GM12878 (cell line): ENCODE results near the gene KIF2A. TPM values are rescaled to one million over a fixed set of nuclear protein-coding genes. Genes with fewer than 3 reads are reported as not detected.

ENCODE experiments used
- ATAC-seq: fragments of 200-7000 bp; cut with Tn5 transposase; 3 replicates; pipeline ENCODE4 v1.9.1; 2020; ENCODE audit warnings: mild to moderate bottlenecking, moderate library complexity
- BruUV-seq: library from RNA; stranded (reverse); fragments of 400-500 nt; replicated peaks from 2 replicates; lab custom pipeline; 2021; lab: Mats Ljungman, UMichigan
- CTCF ChIA-PET: fragments of 300-600 bp; sonication (Branson Sonifier 250); formaldehyde crosslinking; extraction: SDS; loops from one replicate; lab custom pipeline; 2021; ENCODE audit warnings: inconsistent platforms; lab: Yijun Ruan, JAX
- POLR2A ChIA-PET: fragments of 350-600 bp; formaldehyde crosslinking; extraction: SDS; loops from one replicate; lab custom pipeline; 2021; ENCODE audit warnings: inconsistent platforms; lab: Charles Lee
- RAD21 ChIA-PET: fragments of 300-600 bp; sonication (Branson Sonifier 250); formaldehyde crosslinking; loops from one replicate; lab custom pipeline; 2023; ENCODE audit warnings: antibody characterized with exemption; ENCODE audit not compliant: unreplicated experiment; lab: Charles Lee
- SMC1A ChIA-PET: fragments of 300-600 bp; sonication (Branson Sonifier 250); formaldehyde crosslinking; loops from one replicate; lab custom pipeline; 2023; ENCODE audit not compliant: unreplicated experiment, uncharacterized antibody; lab: Charles Lee
- DNase-seq: peaks from one replicate; pipeline ENCODE4 v3.0.0-alpha.2; 2011; ENCODE audit warnings: low read depth, low spot score
- FAIRE-seq: peaks from 3 replicates; lab custom pipeline; 2011; peaks lifted over from hg19 to GRCh38; lab: Jason Lieb, UNC
- H2AFZ ChIP-seq: 2 replicates; pipeline ENCODE4 v1.6.0; 2011; ENCODE audit warnings: low read depth, low read length, control low read depth; ENCODE audit not compliant: control insufficient read depth
- H3K27ac ChIP-seq: 2 replicates; pipeline ENCODE4 v1.5.1; 2011; ENCODE audit warnings: control low read depth; ENCODE audit not compliant: control insufficient read depth, insufficient read depth
- H3K27me3 ChIP-seq, 2 experiments: replicated peaks in 1 of 2; 2 replicates each; pipeline versions ENCODE4 v1.6.0 to v1.6.1; 2011; ENCODE audit warnings: low read length in 1 of 2; ENCODE audit not compliant: control insufficient read depth in 2 of 2, insufficient read depth in 2 of 2
- H3K36me3 ChIP-seq, 2 experiments: 2 replicates each; pipeline ENCODE4 v1.5.1; 2011; ENCODE audit warnings: low read length in 1 of 2; ENCODE audit not compliant: control insufficient read depth in 2 of 2, insufficient read depth in 2 of 2
- H3K4me1 ChIP-seq: 2 replicates; pipeline ENCODE4 v1.6.1; 2011; ENCODE audit warnings: mild to moderate bottlenecking, low read length, moderate library complexity, mixed read lengths; ENCODE audit not compliant: control insufficient read depth, insufficient read depth
- H3K4me2 ChIP-seq: 2 replicates; pipeline ENCODE4 v1.6.0; 2011; ENCODE audit warnings: control low read depth; ENCODE audit not compliant: control insufficient read depth, insufficient read depth
- H3K4me3 ChIP-seq: fragments of 200-600 bp; sonication (generic); 2 replicates; pipeline ENCODE4 v1.5.1; 2016
- H3K79me2 ChIP-seq: 2 replicates; pipeline ENCODE4 v1.6.0; 2011; ENCODE audit warnings: low read length; ENCODE audit not compliant: control insufficient read depth, insufficient read depth
- H3K9ac ChIP-seq: 2 replicates; pipeline ENCODE4 v1.8.0; 2011; ENCODE audit warnings: low read length, control low read depth, mixed read lengths; ENCODE audit not compliant: control insufficient read depth, insufficient read depth
- H3K9me3 ChIP-seq: replicated peaks from 3 replicates; pipeline ENCODE4 v1.5.1; 2011; ENCODE audit warnings: mild to moderate bottlenecking, low read length; ENCODE audit not compliant: control insufficient read depth, insufficient read depth
- H4K20me1 ChIP-seq: 2 replicates; pipeline ENCODE4 v1.6.0; 2011; ENCODE audit not compliant: control insufficient read depth, insufficient read depth
- BRCA1 ChIP-seq: IDR thresholded peaks from 2 replicates; pipeline ENCODE4 v1.6.1; 2011; ENCODE audit warnings: low read depth, low read length, improper control_type of control experiment
- EED ChIP-seq: sonication (generic); IDR thresholded peaks from 2 replicates; pipeline ENCODE4 v1.6.1; 2016; ENCODE audit warnings: antibody characterized with exemption, low read depth
- ESRRA ChIP-seq: IDR thresholded peaks from 2 replicates; pipeline ENCODE4 v1.6.1; 2012; ENCODE audit warnings: mild to moderate bottlenecking, low read length, improper control_type of control experiment
- GATAD2B ChIP-seq: fragments of 450-650 bp; conservative IDR thresholded peaks from 2 replicates; pipeline ENCODE4 v1.6.1; 2017; ENCODE audit warnings: low read depth, mild to moderate bottlenecking, moderate library complexity
- LARP7 ChIP-seq: fragments of 450-650 bp; IDR thresholded peaks from 2 replicates; pipeline ENCODE4 v1.6.1; 2017; ENCODE audit warnings: mild to moderate bottlenecking
- MYB ChIP-seq: fragments of 150-350 bp; IDR thresholded peaks from 2 replicates; pipeline ENCODE4 v1.6.1; 2014; ENCODE audit warnings: mild to moderate bottlenecking, low read depth, low read length, borderline replicate concordance
- NBN ChIP-seq: fragments of 450-650 bp; IDR thresholded peaks from 2 replicates; pipeline ENCODE4 v1.6.1; 2016
- RCOR1 ChIP-seq: conservative IDR thresholded peaks from 2 replicates; pipeline ENCODE4 v1.6.1; 2012; ENCODE audit warnings: low read depth, low read length, improper control_type of control experiment
- RELA ChIP-seq: fragments of 450-650 bp; IDR thresholded peaks from 2 replicates; pipeline ENCODE4 v1.8.0; 2014; ENCODE audit warnings: borderline replicate concordance; ENCODE audit not compliant: partially characterized antibody
- SIX5 ChIP-seq: IDR thresholded peaks from 2 replicates; pipeline ENCODE4 v1.6.1; 2011; ENCODE audit warnings: mild to moderate bottlenecking, low read depth, low read length, moderate library complexity; ENCODE audit not compliant: severe bottlenecking
- SPI1 ChIP-seq: IDR thresholded peaks from 2 replicates; pipeline ENCODE4 v1.6.1; 2011; ENCODE audit warnings: low read depth, mild to moderate bottlenecking, low read length, moderate library complexity, borderline replicate concordance; ENCODE audit not compliant: insufficient read depth
- TCF12 ChIP-seq: IDR thresholded peaks from 2 replicates; pipeline ENCODE4 v1.6.1; 2011; ENCODE audit warnings: low read depth, mild to moderate bottlenecking, low read length
- ZNF24 ChIP-seq: fragments of 450-650 bp; IDR thresholded peaks from 2 replicates; pipeline ENCODE4 v1.6.1; 2017; ENCODE audit warnings: antibody characterized with exemption, mild to moderate bottlenecking
- WGBS: methylation state at CpG from one replicate; pipeline ENCODE4 v1.1.6; 2016; ENCODE audit warnings: low lambda C conversion rate; ENCODE audit not compliant: insufficient replicate concordance, insufficient coverage; ENCODE audit errors: missing lambda C conversion rate; 5-methylcytosine and 5-hydroxymethylcytosine counted together
- in situ Hi-C: fragments of 300-500 bp; cut with MboI; formaldehyde crosslinking; loops from 9 replicates; pipeline ENCODE4 v1.14.3; 2018; ENCODE audit warnings: mixed read lengths
- intact Hi-C: fragments of 100-400 bp; cut with micrococcal nuclease; formaldehyde crosslinking; loops from one replicate; pipeline ENCODE4 v1.14.2; 2022; ENCODE audit not compliant: unreplicated experiment
- polyA plus RNA-seq, 11 experiments: library from polyadenylated mRNA; depleted of rRNA in 4 of 11; unstranded in 6 of 11; stranded (reverse) in 5 of 11; fragments of >200 nt; fragmentation: Nextera tagmentation in 4 of 11; fragmentation: Illumina TruSeq in 1 of 11; extraction: Ambion mirVana in 4 of 11; extraction: Trizol in 1 of 11; gene quantifications; 1 replicate in 1 of 11; 2 replicates in 10 of 11; pipeline versions ENCODE4 v1.2.1 to v1.2.3, GENCODE V29; 2011 to 2016; ENCODE audit warnings: inconsistent platforms in 2 of 11, missing spikeins in 2 of 11, low read depth in 1 of 11
- total RNA-seq, 4 experiments: library from RNA; depleted of rRNA in 3 of 4; stranded (reverse); fragments of >200 nt in 3 of 4; fragmentation: Illumina TruSeq in 1 of 4; extraction: Trizol in 1 of 4; gene quantifications; 2 replicates each; pipeline versions ENCODE4 v1.2.1 to v1.2.3, GENCODE V29; 2013 to 2021
- TF ChIP-seq, protein P1 (sequence below): IDR thresholded peaks from 2 replicates; pipeline ENCODE4 v1.6.1; 2012; ENCODE audit warnings: mild to moderate bottlenecking, low read depth, low read length
- TF ChIP-seq, protein P2 (sequence below): fragments of 450-650 bp; IDR thresholded peaks from 2 replicates; pipeline ENCODE4 v1.6.1; 2016; ENCODE audit warnings: mild to moderate bottlenecking

Gene KIF2A
- total and polyA plus RNA-seq, 10 of the 15 experiments (the other 5 are each of a cell fraction or from before 2014, with no cell fraction given): 35.9 to 124 (median 80.1) TPM

DNA sequence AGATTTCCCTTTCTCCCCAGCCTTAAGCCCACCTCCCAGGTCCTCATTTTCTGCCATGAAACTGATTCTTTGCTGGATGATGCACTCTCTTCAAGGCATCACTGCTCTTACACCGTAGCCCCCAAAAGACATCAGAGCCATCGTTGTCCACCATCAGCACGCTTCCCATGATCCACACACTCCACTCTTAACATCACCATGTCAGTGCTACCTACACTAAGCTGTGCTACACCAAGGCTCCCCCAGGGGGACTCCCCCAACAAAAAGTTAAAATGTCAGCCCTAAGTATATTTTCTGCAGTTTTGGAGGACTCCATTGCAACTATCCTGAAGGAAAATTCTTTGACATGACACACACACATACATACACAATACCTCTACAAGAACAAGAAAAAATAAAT is 34.1 kb upstream of the KIF2A start:
- no peak overlapping the region for H3K4me2 ChIP-seq
- WGBS: 75% methylated on average over 3 of the region's 3 CpGs
- SMC1A ChIA-PET: interaction anchor here (1.1 kb wide), 1 partner anchor 16 kb away, joined by 3 read pairs; no protein-coding TSS in a partner anchor
- DNase-seq (no peak), FAIRE-seq (peak; percentile 62), ATAC-seq (peak; percentile 40; the same call in 2 of the 3 replicates)
- POLR2A ChIA-PET: no interaction called here
- RAD21 ChIA-PET: interaction anchor here (1.1 to 1.6 kb wide), 2 partner anchors 13 to 34 kb away, joined by 3 read pairs; partner anchors contain the start of gene KIF2A
- no peaks in the 10 kb centered on the region for H3K27me3 ChIP-seq
- no peaks in the 10 kb centered on the region for H3K4me1 ChIP-seq
- H3K4me3 ChIP-seq: no peak overlapping the region
- no TSS peak for BruUV-seq
- in situ Hi-C loops (no loop called here), intact Hi-C loops (no loop called here)
- CTCF ChIA-PET: interaction anchor here (1.7 kb wide), 1 partner anchor 8 kb away, joined by 6 read pairs; no protein-coding TSS in a partner anchor
- H3K27ac ChIP-seq: no peak overlapping the region
- TF ChIP-seq TCF12: no peak
- TF ChIP-seq, protein P1, sequence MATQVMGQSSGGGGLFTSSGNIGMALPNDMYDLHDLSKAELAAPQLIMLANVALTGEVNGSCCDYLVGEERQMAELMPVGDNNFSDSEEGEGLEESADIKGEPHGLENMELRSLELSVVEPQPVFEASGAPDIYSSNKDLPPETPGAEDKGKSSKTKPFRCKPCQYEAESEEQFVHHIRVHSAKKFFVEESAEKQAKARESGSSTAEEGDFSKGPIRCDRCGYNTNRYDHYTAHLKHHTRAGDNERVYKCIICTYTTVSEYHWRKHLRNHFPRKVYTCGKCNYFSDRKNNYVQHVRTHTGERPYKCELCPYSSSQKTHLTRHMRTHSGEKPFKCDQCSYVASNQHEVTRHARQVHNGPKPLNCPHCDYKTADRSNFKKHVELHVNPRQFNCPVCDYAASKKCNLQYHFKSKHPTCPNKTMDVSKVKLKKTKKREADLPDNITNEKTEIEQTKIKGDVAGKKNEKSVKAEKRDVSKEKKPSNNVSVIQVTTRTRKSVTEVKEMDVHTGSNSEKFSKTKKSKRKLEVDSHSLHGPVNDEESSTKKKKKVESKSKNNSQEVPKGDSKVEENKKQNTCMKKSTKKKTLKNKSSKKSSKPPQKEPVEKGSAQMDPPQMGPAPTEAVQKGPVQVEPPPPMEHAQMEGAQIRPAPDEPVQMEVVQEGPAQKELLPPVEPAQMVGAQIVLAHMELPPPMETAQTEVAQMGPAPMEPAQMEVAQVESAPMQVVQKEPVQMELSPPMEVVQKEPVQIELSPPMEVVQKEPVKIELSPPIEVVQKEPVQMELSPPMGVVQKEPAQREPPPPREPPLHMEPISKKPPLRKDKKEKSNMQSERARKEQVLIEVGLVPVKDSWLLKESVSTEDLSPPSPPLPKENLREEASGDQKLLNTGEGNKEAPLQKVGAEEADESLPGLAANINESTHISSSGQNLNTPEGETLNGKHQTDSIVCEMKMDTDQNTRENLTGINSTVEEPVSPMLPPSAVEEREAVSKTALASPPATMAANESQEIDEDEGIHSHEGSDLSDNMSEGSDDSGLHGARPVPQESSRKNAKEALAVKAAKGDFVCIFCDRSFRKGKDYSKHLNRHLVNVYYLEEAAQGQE: no peak
- no peak for TF ChIP-seq ZNF24
- TF ChIP-seq BRCA1: no peak
- no peak for TF ChIP-seq RELA
- no peak for TF ChIP-seq EED
- TF ChIP-seq SIX5: no peak
- TF ChIP-seq SPI1: no peak
- TF ChIP-seq NBN: no peak
- TF ChIP-seq MYB: no peak
- TF ChIP-seq RCOR1: no peak
- TF ChIP-seq LARP7: no peak
- TF ChIP-seq ESRRA: no peak
- no peak for TF ChIP-seq GATAD2B
- TF ChIP-seq, protein P2, sequence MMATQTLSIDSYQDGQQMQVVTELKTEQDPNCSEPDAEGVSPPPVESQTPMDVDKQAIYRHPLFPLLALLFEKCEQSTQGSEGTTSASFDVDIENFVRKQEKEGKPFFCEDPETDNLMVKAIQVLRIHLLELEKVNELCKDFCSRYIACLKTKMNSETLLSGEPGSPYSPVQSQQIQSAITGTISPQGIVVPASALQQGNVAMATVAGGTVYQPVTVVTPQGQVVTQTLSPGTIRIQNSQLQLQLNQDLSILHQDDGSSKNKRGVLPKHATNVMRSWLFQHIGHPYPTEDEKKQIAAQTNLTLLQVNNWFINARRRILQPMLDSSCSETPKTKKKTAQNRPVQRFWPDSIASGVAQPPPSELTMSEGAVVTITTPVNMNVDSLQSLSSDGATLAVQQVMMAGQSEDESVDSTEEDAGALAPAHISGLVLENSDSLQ: no peak
- no peak overlapping the region for H2AFZ ChIP-seq
- no peaks in the 10 kb centered on the region for H4K20me1 ChIP-seq
- H3K9ac ChIP-seq: no peak overlapping the region
- H3K36me3 ChIP-seq: no peaks in the 10 kb centered on the region
- no peaks in the 10 kb centered on the region for H3K79me2 ChIP-seq
- no peaks in the 10 kb centered on the region for H3K9me3 ChIP-seq
